ENCODE data around the gene RNF11.

RNF11 gene

DNA sequence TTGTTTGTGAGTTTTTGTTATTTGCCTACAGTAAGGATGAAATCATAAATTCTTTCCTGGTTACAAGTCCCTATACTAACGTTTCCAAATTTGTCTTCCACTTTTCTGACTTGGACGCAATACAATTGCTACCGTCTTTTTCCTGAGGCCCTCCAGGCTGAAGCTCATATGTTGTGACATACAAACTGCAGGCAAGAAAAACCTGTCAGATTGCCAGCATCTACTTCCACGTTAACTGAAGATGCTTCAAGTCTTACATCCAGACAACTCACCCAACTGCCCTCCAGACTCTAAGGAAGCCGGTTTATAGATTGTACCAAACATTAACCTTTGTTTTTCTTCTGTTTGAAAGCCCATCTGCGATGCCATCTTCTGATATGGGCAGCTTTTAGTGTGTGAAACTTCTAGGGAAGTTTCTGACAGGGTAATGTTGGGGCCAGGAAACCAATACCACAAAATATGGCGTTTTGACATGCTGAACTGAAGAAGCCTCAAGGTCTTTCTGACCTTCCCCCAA is 21.4 kb upstream of the RNF11 start:
- H4K20me1 ChIP-seq (ENCODE audit: low read depth, low read length), result no peaks in the 10 kb centered on the region
- no peaks in the 10 kb centered on the region for H3K36me3 ChIP-seq (ENCODE audit: low read length)
- no peak overlapping the region for H3K4me3 ChIP-seq (ENCODE audit: insufficient read depth, low read length, poor library complexity, severe bottlenecking)
- H3F3A ChIP-seq (ENCODE audit: insufficient read depth), result no peaks in the 10 kb centered on the region
- no peak overlapping the region for H3K4me2 ChIP-seq (ENCODE audit: low read depth, low read length, poor library complexity, severe bottlenecking)
- TF ChIP-seq EZH2phosphoT487 (conservative IDR thresholded peaks at IDR 0.05; ENCODE audit: low read length), result no peak
- no peak for TF ChIP-seq CTCF (IDR thresholded peaks at IDR 0.05; ENCODE audit: insufficient read depth, low read length, poor library complexity, severe bottlenecking)
- no peaks in the 10 kb centered on the region for H3K27me3 ChIP-seq (ENCODE audit: low read length)
- H3K79me2 ChIP-seq (ENCODE audit: insufficient read depth, low read length), result no peaks in the 10 kb centered on the region
- H3K9me3 ChIP-seq (ENCODE audit: insufficient read depth, low read length), result no peaks in the 10 kb centered on the region
- no peaks in the 10 kb centered on the region for H3K9me2 ChIP-seq (replicated peaks; ENCODE audit: insufficient read depth, low read length)
- no peak overlapping the region for H3K27ac ChIP-seq (ENCODE audit: low read depth, low read length)
- no peak overlapping the region for H3K9ac ChIP-seq (ENCODE audit: low read length)
- H2AFZ ChIP-seq (ENCODE audit: low read depth, low read length, severe bottlenecking), result no peak overlapping the region

GRCh38 chr1:51215169-51215568 is 20.9 kb upstream of the RNF11 start:
- H3K27me3 ChIP-seq (ENCODE audit: low read length), result no peaks in the 10 kb centered on the region
- H4K20me1 ChIP-seq (ENCODE audit: low read depth, low read length), result no peaks in the 10 kb centered on the region
- H2AFZ ChIP-seq (ENCODE audit: low read depth, low read length, severe bottlenecking), result no peak overlapping the region
- TF ChIP-seq CTCF (IDR thresholded peaks at IDR 0.05; ENCODE audit: insufficient read depth, low read length, poor library complexity, severe bottlenecking), result no peak
- TF ChIP-seq EZH2phosphoT487 (conservative IDR thresholded peaks at IDR 0.05; ENCODE audit: low read length), result no peak
- H3K36me3 ChIP-seq (ENCODE audit: low read length), result no peaks in the 10 kb centered on the region
- no peaks in the 10 kb centered on the region for H3K9me3 ChIP-seq (ENCODE audit: insufficient read depth, low read length)
- no peak overlapping the region for H3K27ac ChIP-seq (ENCODE audit: low read depth, low read length)
- H3K79me2 ChIP-seq (ENCODE audit: insufficient read depth, low read length), result no peaks in the 10 kb centered on the region
- no peaks in the 10 kb centered on the region for H3F3A ChIP-seq (ENCODE audit: insufficient read depth)
- no peaks in the 10 kb centered on the region for H3K9me2 ChIP-seq (replicated peaks; ENCODE audit: insufficient read depth, low read length)
- no peak overlapping the region for H3K4me2 ChIP-seq (ENCODE audit: low read depth, low read length, poor library complexity, severe bottlenecking)
- no peak overlapping the region for H3K9ac ChIP-seq (ENCODE audit: low read length)
- H3K4me3 ChIP-seq (ENCODE audit: insufficient read depth, low read length, poor library complexity, severe bottlenecking), result no peak overlapping the region

DNA sequence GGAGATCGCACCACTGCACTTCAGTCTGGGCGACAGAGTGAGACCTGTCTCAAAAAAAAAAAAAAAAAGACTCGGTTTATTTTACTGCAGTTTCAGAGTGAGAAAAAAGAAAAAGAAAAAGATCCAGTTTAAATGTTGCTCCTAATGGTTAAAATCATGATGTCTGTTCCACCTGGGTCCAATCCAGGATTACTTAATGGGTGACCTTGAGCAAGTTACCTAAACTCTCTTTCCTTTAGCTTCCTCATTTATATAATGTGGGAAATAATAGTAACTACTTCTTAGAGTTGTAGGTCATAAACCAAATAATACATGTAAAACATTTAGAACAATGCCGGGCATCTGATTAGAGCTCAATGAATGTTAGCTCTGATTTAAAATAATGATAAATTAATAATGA is 19.4 kb upstream of the RNF11 start:
- Histone ChIP-seq H3F3A (ENCODE audit: insufficient read depth) (no peaks in the 10 kb centered on the region), H3K27me3 (ENCODE audit: low read length) (no peaks in the 10 kb centered on the region), H3K9ac (ENCODE audit: low read length) (no peak overlapping the region), H4K20me1 (ENCODE audit: low read depth, low read length) (no peaks in the 10 kb centered on the region), H3K27ac (ENCODE audit: low read depth, low read length) (no peak overlapping the region), H3K9me2 (replicated peaks; ENCODE audit: insufficient read depth, low read length) (no peaks in the 10 kb centered on the region), H3K4me2 (ENCODE audit: low read depth, low read length, poor library complexity, severe bottlenecking) (no peak overlapping the region), H3K4me3 (ENCODE audit: insufficient read depth, low read length, poor library complexity, severe bottlenecking) (no peak overlapping the region), H3K36me3 (ENCODE audit: low read length) (no peaks in the 10 kb centered on the region), H3K79me2 (ENCODE audit: insufficient read depth, low read length) (no peaks in the 10 kb centered on the region), H2AFZ (ENCODE audit: low read depth, low read length, severe bottlenecking) (no peak overlapping the region), H3K9me3 (ENCODE audit: insufficient read depth, low read length) (no peaks in the 10 kb centered on the region)
- no peak for TF ChIP-seq EZH2phosphoT487 (conservative IDR thresholded peaks at IDR 0.05; ENCODE audit: low read length)
- TF ChIP-seq CTCF (IDR thresholded peaks at IDR 0.05; ENCODE audit: insufficient read depth, low read length, poor library complexity, severe bottlenecking), result no peak
